Breast epithelium (tissue), 4 donors: Measurements from ENCODE around the gene NEIL3. TPM values are rescaled to one million over a fixed set of nuclear protein-coding genes. Genes with fewer than 3 reads are reported as not detected.

Source experiments
- DNase-seq, 2 donors: peaks; one replicate each; pipeline ENCODE4 v3.0.0-alpha.2; 2019; ENCODE audit warnings: low spot score in 2 of 2
- H3K27ac ChIP-seq, 2 donors: fragments of 200-600 bp; sonication (generic) in 1 of 2; one replicate each; pipeline ENCODE4 v1.5.1; 2016 to 2019; ENCODE audit warnings: mild to moderate bottlenecking in 1 of 2
- H3K27me3 ChIP-seq, 2 donors: fragments of 200-600 bp; sonication (generic) in 1 of 2; one replicate each; pipeline versions ENCODE4 v1.5.1 to v1.6.0; 2017 to 2019; ENCODE audit warnings: control low read depth in 1 of 2, mild to moderate bottlenecking in 1 of 2
- H3K36me3 ChIP-seq: fragments of 200-600 bp; one replicate; pipeline ENCODE4 v1.5.1; 2019
- H3K4me1 ChIP-seq, 2 donors: fragments of 200-600 bp; sonication (generic); one replicate each; pipeline ENCODE4 v1.5.1; 2016 to 2019; ENCODE audit warnings: control low read depth in 1 of 2
- H3K4me3 ChIP-seq, 3 donors: fragments of 200-600 bp; sonication (generic); 1 replicate in 2 of 3; 2 replicates in 1 of 3; pipeline ENCODE4 v1.5.1; 2016 to 2019; ENCODE audit warnings: mild to moderate bottlenecking in 3 of 3, moderate library complexity in 2 of 3
- H3K9me3 ChIP-seq, 2 donors: fragments of 200-600 bp; sonication (generic) in 1 of 2; one replicate each; pipeline ENCODE4 v1.5.1; 2016 to 2019; ENCODE audit warnings: control low read depth in 1 of 2
- CTCF ChIP-seq, 3 donors: fragments of 450-650 bp; IDR thresholded peaks; one replicate each; pipeline ENCODE4 v1.5.1; 2016 to 2017; ENCODE audit warnings: antibody characterized with exemption in 3 of 3, mild to moderate bottlenecking in 3 of 3, moderate library complexity in 3 of 3
- POLR2A ChIP-seq: fragments of 450-650 bp; IDR thresholded peaks from one replicate; pipeline ENCODE4 v1.6.1; 2016; ENCODE audit warnings: antibody characterized with exemption, mild to moderate bottlenecking, moderate library complexity
- POLR2AphosphoS5 ChIP-seq, 3 donors: sonication (generic); formaldehyde crosslinking; IDR thresholded peaks; one replicate each; pipeline ENCODE4 v1.6.1; 2017; ENCODE audit warnings: antibody characterized with exemption in 3 of 3
- intact Hi-C: fragments of 100-400 bp; cut with DNase I; formaldehyde crosslinking; loops from one replicate; pipeline ENCODE4 v1.15.1; 2023; ENCODE audit warnings: low total_unique reads
- total RNA-seq, 3 donors: library from RNA; depleted of rRNA; stranded (reverse); fragments of >200 nt; gene quantifications; one replicate each; pipeline ENCODE4 v1.1.0, GENCODE V29; 2016

Gene NEIL3
- total RNA-seq, 3 donors from 2014 or later, result 0.32 TPM; not detected in 2

DNA sequence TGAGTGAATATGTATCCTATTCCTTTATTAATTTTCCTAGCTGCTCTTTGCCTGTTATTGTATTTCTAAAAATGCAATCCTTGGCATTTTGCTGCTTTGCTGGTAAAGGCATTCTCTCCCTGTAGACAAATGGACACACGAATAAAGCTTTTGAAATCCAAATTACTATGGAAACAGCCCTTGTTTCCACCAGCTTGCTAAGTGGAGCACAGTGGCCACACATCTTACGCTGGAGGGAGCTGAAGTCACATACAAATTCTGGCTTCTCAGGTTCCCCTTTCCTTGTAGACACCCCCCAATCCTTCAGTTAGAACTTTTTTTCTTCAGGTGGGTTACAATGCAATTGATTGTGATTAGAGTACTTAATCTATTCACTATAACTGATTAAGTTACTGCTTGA, 66.3 kb downstream of the NEIL3 start:
- Histone ChIP-seq H3K27me3 (no peaks in the 10 kb centered on the region), H3K27ac (no peak overlapping the region), H3K9me3 (no peaks in the 10 kb centered on the region), H3K36me3 (no peaks in the 10 kb centered on the region), H3K4me3 (no peak overlapping the region), H3K4me1 (no peaks in the 10 kb centered on the region)
- TF ChIP-seq POLR2AphosphoS5 (IDR thresholded peaks at IDR 0.05) (no peak), CTCF (IDR thresholded peaks at IDR 0.05) (no peak), POLR2A (no peak)
- no peak for DNase-seq
- intact Hi-C loops, result no loop called here

- intact Hi-C loops, result no loop called here
- Histone ChIP-seq H3K27ac (no peak overlapping the region), H3K4me1 (no peaks in the 10 kb centered on the region), H3K4me3 (no peak overlapping the region), H3K27me3 (no peaks in the 10 kb centered on the region), H3K36me3 (no peaks in the 10 kb centered on the region), H3K9me3 (no peaks in the 10 kb centered on the region)
- DNase-seq, result no peak
- no peak for TF ChIP-seq CTCF (IDR thresholded peaks at IDR 0.05)
- TF ChIP-seq POLR2A, result no peak
- no peak for TF ChIP-seq POLR2AphosphoS5 (IDR thresholded peaks at IDR 0.05)
These were observed 71.1 kb downstream of the NEIL3 start for GRCh38 chr4:177380730-177381287.

- TF ChIP-seq POLR2AphosphoS5 (IDR thresholded peaks at IDR 0.05) (no peak), POLR2A (no peak), CTCF (IDR thresholded peaks at IDR 0.05) (no peak)
- Histone ChIP-seq H3K27me3 (no peaks in the 10 kb centered on the region), H3K9me3 (no peaks in the 10 kb centered on the region), H3K36me3 (no peaks in the 10 kb centered on the region), H3K4me1 (no peaks in the 10 kb centered on the region), H3K4me3 (no peak overlapping the region), H3K27ac (no peak overlapping the region)
- DNase-seq, result no peak
- intact Hi-C loops, result no loop called here
These were observed 72.2 kb downstream of the NEIL3 start for GRCh38 chr4:177381762-177382310.

- H3K9me3 ChIP-seq, result no peaks in the 10 kb centered on the region
- DNase-seq, result no peak
- H3K4me3 ChIP-seq, result no peak overlapping the region
- no peak overlapping the region for H3K27ac ChIP-seq
- intact Hi-C loops, result no loop called here
- no peaks in the 10 kb centered on the region for H3K36me3 ChIP-seq
- TF ChIP-seq POLR2AphosphoS5 (IDR thresholded peaks at IDR 0.05) (no peak), POLR2A (no peak), CTCF (IDR thresholded peaks at IDR 0.05) (no peak)
- H3K27me3 ChIP-seq, result no peaks in the 10 kb centered on the region
- no peaks in the 10 kb centered on the region for H3K4me1 ChIP-seq
These were observed 75.3 kb downstream of the NEIL3 start for GRCh38 chr4:177384856-177385397.

DNA sequence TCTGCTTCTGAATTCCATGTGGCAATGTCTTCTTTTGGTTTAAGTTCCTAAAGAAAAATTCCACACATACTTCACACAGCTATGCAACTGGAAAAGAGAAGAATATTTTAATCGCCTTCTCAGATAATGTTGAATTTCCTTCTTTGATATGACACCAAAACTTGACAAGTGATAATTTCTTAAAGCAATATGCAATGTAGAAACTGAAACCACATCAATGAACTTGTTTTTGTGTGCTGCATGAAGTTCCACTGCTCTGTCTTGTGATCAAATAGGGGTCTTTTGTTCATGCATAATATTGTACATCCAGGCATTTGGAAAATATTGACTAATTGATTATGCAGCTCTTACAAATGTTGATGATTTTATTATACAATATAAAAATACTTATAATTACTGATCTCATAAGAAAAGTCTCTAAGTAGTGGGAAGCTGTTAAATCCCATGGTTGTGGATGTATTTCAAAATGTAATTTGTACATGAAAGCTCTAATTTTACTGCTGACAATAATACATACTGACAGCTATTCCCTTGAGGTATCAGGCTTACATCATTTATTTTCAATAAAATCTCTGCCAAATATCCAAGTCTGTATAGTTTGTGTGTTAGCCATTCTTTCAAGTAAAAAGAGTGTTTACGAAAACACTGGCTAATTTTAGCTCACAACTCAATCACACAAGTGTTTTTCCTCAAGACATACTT, 76.1 kb downstream of the NEIL3 start:
- H3K27me3 ChIP-seq, result no peaks in the 10 kb centered on the region
- H3K4me1 ChIP-seq, result no peaks in the 10 kb centered on the region
- no peak overlapping the region for H3K27ac ChIP-seq
- no peak overlapping the region for H3K4me3 ChIP-seq
- no peaks in the 10 kb centered on the region for H3K36me3 ChIP-seq
- DNase-seq, result no peak
- intact Hi-C loops, result no loop called here
- no peaks in the 10 kb centered on the region for H3K9me3 ChIP-seq
- TF ChIP-seq POLR2AphosphoS5 (IDR thresholded peaks at IDR 0.05), result no peak
- TF ChIP-seq POLR2A, result no peak
- no peak for TF ChIP-seq CTCF (IDR thresholded peaks at IDR 0.05)
